HG03342 (cell line): Measurements from ENCODE around the gene CDH4.

Experiments
- ATAC-seq: cut with Tn5 transposase; IDR thresholded peaks from one replicate; pipeline ENCODE4 v1.9.1; 2021; ENCODE audit warnings: mild to moderate bottlenecking, moderate library complexity; ENCODE audit not compliant: unreplicated experiment

Gene CDH4

DNA sequence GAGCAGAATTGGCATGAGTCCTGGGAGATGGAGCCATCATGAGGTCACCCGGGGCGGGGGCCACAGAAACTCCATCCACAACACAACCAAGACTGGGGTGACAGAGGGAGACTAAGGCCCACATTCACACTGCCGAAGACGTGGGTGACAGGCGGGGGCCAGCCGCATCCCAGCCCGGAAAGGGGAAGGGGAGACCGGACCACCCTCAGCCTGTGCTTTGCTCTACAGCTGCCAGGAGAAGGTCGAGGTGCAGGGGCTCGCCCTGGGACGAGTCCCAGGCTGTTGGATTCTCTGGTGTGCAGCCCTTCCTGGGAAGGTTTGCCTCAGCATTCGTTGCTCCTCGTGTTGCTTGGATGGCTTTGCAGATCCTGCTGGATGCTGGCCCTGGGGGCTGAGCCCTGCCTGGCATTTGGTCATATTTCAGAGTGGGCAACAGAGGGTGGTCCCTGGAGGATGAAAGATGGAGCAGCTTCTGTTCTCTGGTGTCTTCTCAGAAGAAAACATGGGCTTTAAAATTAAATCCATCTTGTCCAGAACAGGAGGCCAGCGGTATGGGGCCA lies 484.8 kb downstream of the CDH4 start:
- ATAC-seq: no peak

DNA sequence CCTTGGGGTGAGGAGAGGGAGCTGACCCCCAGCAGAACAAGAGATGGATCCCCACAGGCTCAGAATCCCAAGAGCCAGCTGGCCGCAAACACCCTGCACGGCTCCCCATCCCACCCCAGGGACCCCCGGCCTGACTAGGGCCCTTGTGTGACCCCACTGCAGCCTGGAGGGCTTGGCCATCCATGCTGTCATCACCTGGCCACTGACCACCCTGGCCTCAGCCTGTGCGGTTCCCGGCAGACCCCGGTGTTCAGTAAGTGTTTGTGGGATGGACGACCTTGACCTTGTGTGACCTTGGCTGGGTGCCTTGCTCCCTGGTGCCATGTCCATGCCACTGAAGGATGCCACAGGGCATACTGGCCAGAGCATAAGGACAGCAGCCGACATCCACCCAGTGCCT lies 485.3 kb downstream of the CDH4 start:
- ATAC-seq: no peak

DNA sequence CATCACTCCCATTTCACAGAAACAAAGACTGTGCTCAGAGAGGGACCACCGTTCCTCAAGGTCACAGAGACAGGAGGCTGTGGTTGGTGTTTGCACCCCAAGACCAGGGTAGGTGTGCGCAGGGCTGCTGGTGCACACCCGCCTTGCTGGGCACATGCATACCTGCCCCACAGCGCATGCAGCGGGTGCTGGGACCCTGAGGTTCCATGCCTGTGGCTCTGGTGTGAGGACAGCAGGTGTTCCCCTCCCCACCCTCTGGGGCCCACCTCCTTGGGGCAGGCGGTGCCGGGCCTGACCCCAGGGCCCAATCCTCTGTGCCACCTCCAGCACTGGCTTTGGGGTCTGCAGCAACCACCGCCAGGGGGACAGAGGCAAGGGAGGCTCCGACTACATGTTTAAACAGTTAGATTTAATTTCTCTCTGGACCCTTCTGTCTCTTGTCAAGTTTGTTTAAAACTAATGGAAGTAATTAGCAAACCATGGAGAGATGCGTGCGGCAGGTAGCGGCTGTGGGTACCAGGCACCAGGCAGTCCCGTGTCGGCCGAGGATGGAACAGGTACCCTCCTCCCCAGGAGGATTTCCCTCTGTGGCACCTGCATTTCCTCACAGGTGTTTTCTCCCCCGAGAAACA lies 485.9 kb downstream of the CDH4 start:
- ATAC-seq: no peak

DNA sequence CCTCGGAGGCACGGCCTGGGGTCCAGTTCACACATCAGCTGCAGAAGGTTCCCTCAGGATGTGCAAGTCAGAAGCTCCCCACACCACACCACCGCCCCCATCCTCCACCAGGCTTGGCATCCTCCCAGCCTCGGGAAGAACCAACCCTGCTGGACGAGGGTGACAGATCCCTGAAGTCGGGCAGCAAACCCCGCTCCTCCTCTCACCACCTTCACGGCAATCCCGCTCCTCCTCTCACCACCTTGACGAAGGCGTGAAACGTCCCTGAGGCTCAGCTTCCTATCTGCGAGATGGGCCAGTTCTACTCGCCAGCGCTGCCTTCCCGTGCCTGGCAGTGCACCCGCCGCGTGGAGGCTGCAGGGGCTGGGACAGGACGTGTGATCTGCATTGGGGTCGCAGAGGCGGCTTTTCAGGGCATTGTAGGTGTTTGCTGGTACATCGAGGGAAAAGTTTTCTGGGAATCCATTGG lies 486.6 kb downstream of the CDH4 start:
- no peak for ATAC-seq

DNA sequence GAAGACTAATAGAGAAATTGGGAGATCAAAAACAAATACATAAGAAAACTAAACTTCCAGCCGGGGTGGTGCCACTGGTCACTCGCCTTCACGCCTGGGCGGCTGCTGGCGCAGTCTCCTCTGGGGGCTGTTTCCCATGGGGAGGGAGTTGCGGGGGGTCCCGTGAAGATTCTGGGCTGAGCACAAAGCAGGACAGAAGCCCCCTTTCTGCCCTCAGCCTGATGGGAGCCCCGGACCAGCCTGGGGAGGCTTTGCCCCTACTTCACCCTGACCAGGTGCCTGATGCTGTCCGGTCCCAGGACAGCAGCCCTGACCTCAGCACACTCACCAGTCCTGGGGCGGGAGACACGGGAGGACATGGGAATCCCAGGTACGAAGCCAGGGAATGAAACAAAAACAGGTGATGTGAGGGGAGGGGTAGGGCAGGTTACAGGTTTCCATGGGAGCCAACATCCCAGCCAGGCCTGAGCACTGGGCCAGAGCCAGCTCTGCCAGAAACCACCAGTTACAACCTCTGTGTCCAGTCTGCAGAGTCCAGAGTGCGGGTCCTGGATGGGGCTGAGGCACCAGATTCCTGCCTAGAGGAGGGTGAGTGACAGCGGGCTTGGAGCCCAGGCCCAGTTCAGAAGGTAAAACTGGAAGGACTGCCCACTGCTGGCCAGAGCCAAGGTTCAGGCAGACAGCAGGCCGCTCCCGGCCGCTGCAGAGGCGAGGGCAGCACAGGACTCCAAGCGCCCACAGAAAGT lies 487.2 kb downstream of the CDH4 start:
- no peak for ATAC-seq

DNA sequence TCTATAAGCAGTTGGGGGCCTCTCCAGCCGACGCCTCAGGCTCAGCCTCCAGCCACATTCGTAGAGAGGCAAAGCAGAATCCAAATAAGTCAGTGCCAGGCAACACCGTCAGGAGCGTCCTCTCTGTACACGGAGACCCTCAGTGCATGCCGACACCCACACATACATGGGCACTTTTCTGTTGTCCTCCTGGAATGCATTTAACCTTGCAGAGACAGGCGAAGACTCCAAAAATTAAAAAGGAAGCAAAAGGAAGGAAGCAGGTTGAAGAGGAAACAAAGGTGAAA lies 487.7 kb downstream of the CDH4 start:
- no peak for ATAC-seq

DNA sequence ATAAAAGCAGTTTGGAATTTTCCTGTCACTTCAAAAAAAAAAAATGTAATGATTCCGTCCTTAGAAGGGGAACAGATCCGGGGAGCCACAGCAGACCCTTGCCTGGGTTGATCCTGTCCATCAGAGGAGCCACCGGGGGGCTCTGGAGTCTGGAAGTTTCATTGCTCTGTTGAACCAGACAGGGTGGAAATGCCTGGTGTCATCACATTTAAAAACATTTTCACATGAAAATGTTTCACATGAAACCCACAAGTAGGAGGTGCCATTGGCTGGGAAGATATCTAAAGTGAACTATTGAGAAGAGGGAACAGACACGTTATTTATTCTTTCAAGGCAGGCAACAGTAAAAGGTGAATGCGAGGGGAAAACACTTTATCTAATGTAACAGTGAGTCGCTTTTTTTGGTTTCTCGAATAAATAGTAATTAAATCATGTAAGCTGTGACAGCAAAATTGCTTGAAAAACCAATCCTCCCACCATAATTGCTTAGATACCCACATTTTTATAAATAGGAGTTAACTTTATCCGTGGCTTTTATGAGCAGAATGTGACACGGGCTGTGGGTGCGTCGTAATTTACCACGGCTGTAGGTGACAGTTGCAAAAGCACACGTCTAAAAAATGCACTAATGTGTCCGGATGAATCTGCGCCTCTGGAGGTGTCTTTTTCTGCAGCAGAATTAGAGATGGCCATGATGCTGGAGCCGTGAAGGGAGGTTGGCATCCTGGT lies 490.2 kb downstream of the CDH4 start:
- no peak for ATAC-seq

DNA sequence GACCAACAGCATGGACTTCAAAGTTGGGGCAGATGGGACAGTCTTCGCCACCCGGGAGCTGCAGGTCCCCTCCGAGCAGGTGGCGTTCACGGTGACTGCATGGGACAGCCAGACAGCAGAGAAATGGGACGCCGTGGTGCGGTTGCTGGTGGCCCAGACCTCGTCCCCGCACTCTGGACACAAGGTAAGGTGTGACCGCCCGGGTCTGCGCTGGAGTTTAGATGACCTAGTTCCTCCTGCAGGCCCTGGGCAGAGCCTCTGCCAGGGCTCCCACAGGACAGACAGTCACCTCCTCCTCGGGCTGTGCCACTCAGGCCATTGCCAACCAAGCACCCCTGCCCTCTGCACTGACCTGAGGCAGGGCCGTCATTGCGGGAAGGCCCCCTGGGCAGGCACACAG lies 491.5 kb downstream of the CDH4 start:
- no peak for ATAC-seq

DNA sequence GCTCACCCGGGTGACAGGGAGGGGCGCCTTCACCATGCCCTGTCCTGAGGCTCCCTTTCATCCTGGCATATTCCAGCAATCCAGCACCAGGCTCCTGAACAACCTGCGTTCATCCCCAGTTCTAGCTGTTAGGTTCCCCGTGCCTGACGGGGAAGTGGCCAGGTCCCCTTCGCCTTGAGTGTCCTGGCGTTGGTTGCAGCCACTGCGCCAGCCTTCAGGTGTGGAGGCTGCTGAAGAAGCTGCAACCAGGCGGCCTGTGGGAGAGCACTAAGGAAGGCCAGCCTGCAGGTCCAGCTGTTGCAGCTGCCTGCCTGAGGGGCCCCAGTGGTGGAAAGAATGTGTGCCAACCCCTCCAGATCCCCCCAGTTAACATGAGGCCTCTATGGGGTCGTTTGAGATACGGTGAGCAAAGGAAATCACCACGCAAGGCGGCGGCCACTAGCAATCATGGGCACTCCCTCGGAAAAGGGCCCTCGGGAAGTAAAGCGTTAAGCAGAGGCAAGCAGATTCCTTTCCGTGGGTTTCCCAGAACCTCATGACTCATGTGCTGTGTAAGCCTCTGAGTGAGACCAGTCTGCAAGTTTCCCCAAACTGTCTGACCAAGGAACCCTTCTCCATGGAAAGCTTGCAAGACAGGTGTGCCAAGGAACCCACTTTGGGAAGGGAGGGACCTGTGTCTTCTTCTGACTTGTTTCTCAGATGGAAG lies 492.8 kb downstream of the CDH4 start:
- ATAC-seq: no peak

DNA sequence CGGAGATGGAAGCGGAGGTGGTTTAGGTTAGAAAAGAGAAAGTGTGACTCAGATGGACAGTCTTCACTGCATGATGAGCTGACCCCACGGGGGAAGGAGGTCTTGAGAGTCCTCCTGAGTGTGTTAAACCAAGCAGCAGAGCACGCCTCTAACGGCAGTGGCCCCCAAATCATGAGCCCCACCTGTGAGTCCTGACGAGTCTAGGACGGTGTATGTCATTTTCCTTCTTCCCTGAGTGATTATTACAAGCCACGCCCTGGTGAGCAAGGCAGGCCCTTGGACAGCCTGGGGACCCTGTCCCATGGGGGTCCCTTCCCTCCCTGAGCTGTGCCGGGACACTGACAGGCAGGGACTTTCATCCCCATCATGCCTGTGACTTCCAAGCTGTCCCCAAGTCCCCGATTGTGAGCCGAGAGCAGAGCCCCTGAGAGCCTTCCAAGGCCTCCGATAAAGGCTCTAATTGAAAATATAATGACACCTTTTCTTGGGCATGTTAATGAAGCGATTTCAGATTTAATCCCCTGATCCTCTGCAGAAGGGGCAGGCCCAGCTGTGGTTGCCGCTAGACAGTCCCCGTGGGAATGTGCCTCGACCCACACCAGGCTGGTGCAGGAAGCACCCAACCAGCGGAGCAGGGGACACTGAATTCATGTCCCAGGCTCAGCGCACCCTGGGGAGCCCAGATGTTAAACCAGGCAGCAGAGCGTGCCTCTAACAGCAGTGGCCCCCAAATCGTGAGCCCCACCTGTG lies 493.5 kb downstream of the CDH4 start:
- no peak for ATAC-seq

DNA sequence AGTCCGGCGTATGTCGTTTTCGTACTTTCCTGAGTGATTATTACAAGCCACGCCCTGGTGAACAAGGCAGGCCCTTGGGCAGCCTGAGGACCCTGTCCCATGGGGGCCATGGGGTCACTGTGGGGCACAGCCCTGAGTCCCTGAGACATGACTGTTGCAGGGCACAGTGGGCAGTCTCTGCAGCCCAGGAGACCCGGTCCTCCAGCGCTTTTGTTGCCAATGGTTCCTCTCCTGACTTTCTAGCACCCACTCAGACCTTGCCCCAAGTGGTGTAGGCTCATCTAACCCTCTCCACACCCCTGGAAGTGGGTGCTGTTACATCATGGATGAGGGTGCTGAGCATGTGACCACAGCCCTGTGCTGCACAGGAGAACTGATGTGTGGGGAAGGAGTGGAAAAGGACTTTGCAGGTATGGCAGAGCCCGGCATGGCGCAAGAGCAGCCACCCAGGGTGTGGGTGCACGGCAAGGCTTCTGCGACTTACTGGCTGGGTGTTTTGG lies 494.1 kb downstream of the CDH4 start:
- no peak for ATAC-seq

DNA sequence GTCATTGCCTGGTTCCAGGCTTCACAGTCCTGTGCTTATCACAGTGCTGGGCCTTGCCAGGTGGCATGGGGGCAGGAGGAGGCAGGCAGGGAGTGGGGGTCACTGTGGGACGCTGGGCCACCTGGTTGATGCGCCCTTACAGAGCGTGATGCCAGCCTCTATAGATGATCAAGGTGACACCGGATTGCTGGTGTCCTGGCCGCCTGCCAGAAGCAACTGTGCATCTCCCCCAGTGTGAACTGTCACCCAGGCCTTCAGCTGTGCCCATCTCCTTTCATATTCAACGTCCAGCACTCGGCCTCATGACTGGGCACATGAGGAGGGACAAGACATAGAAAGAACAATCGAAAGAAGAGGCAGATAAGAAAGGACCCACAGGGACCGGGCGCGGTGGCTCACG lies 494.7 kb downstream of the CDH4 start:
- ATAC-seq: no peak

DNA sequence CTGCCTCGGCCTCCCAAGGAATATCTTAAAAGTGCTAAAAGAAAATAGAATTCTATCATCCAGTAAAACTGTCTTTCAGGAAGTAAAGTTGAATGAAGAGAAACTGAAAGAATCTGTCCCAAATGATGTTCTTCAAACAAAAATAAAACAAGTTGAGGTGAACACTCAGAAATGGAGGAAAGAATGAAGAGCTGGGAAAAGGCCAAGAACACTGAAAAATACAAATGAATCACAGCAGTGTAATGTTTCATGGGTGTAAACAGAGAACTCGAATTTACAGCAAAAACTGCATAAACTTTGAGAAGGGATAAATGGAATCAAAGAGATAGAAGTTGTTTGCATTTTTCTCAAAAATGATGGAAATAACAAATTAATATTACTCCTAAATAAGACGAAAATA lies 496.3 kb downstream of the CDH4 start:
- no peak for ATAC-seq

DNA sequence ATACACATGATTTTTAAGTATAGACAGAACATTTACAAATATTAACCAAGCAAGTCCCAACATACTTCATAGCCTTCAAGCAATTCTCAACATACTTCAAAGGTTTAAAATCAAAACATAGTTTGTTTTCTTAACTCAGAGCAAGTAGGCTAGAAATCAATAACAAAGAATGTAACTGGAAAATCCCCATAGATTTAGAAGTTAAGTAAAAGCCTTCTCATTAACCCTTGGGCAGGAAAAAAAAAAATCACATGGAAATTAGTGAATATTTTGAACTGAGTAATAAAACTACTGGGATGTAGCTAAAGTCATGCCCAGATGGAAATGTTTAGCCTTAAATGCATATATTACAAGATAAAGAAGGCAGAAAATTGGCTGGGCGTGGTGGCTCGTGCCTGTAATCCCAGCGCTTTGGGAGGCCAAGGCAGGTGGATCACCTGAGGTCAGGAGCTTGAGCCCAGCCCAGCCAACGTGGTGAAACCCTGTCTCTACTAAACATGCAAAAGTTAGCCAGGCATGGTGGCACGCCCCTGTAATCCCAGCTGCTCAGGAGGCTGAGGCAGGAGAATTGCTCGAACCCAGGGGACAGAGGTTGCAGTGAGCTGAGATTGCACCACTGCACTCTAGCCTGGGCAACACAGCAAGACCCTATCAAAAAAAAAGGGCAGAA lies 497.5 kb downstream of the CDH4 start:
- ATAC-seq: no peak

DNA sequence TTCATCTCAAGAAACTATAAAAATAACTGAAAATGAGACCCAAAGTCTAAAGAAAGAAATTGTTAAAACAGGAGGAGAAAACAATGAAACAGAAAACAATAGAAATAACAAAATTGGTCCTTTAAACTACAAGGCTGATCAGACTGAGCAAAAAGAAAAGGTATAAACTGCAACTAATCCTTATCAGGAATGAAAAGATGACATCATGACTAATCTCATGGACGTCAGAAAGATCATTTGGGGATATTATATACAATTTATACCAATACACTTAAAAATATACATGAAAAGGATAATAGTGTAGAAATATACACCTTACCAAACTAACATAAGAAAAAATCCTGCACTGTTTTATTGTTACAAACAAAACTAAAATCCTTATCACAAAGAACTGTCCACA lies 498.0 kb downstream of the CDH4 start:
- no peak for ATAC-seq

DNA sequence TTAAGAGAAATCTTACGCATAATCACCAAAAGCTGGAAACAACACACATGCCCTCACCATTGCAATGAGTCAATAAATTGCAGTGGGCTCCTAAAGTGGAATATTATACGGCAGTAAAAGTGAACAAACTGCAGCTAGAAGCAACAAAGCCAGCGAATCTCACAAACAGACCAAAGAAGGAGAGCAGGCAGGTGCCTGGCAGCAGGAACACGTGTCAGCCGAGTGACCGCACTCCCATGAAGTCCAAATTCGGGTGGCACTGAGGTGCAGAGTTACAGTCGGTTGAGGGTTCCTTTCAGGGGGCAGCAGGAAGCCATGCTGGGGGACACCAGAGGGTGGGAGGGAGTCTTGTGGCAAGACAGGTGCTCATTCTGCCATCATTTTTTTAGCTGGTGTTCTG lies 500.5 kb downstream of the CDH4 start:
- ATAC-seq: no peak

DNA sequence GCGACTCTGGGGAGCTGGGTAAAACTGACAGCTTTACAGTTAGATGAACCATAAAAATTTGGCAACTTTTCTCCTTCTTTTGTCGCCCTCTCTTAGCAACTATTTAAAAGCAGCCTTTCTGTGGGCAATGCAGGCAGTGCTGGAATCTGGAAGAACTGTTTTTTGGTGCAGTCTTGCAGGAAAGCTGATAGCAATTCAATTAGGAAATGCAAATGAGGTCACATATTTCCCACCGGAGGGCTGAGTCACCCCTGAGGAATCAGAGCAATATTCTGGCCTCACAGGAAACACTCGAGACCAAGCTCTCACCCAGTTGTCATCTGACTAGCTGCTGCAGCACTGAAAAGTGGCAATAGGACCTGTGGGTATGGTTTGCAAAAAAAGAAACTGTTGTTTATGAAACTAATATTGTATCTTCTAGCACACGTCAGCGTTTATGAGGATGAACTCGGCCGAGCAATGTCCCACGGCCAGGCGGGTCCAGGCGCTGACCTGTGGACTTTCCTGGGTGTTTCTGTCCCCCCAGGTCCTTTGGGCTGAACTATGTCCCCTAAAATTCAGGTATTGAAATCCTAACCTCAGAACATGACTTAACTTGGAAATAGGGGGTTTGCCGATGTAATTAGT lies 501.4 kb downstream of the CDH4 start:
- no peak for ATAC-seq

DNA sequence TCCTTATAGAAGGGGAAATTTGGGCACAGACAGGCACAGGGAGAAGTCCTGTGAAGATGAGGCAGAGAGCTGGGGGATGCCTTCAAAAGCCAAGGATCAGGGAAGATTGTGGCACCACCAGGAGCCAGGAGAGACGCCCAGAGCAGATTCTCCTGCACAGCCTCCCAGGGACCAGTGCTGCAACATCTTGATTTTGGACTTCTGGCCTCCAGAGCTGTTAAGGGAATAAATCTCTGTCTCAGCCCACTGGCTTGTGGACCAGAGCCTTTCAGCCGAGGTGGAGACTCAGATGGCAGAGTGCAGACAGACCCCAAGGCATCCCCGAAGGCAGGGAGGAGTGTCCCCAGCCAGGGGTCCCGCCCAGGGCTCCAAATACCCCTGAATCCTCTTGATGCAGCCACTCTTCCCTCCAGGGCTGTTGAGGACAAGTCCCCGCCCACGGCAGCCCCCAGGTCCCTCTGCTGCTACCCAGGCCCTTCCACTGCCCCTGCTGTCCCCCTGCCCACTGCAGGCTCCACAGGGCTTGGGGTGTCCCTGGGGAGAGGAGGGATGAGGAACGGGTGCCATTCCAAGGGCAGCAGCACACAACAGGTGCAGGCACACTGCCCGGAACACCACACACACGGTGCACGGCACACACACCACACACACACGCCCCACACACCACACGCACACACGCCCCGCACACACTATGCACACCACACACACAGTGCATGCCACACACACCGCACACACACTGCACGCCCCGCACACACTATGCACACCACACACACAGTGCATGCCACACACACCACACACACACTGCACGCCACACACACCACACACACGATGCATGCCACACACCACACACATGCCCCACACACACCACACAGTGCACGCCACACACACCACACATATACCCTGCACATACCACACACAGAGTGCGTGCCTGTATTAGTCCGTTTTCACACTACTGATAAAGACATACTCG lies 502.2 kb downstream of the CDH4 start:
- no peak for ATAC-seq
